Measurements from ENCODE around the gene FYCO1. TPM values are rescaled to one million over a fixed set of nuclear protein-coding genes. Genes with fewer than 3 reads are reported as not detected.

FYCO1 gene
- total and polyA plus RNA-seq, 12 donors = 8.8 to 216 (median 143) TPM

DNA sequence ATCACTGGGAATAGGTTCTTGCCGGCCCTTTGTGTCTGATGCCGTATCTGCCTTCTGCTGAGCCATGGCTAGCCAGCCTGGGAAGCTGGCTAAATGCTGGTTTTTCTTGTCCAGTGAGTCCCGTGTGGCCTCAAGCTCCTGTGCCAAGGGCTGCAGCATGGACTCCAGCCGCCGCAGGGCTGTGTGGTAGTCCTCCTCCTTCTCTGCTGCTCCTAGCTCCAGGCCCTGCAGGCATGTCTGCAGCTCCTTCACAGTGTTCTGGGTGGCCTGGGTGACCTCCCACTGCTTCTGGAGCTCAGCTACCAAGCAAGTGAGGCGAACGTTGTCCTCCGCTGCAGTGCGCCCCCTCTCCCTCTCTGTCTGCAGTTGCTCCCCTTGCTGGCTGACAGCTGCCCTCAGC lies 27.5 kb downstream of the FYCO1 start:
- H3K27ac ChIP-seq = peak overlapping the region in 3 of 10 donors; percentile 23 to 47 (median 27)
- H3K27me3 ChIP-seq = no peaks in the 10 kb centered on the region
- no peaks in the 10 kb centered on the region for H3K9me3 ChIP-seq
- TF ChIP-seq, protein P1, sequence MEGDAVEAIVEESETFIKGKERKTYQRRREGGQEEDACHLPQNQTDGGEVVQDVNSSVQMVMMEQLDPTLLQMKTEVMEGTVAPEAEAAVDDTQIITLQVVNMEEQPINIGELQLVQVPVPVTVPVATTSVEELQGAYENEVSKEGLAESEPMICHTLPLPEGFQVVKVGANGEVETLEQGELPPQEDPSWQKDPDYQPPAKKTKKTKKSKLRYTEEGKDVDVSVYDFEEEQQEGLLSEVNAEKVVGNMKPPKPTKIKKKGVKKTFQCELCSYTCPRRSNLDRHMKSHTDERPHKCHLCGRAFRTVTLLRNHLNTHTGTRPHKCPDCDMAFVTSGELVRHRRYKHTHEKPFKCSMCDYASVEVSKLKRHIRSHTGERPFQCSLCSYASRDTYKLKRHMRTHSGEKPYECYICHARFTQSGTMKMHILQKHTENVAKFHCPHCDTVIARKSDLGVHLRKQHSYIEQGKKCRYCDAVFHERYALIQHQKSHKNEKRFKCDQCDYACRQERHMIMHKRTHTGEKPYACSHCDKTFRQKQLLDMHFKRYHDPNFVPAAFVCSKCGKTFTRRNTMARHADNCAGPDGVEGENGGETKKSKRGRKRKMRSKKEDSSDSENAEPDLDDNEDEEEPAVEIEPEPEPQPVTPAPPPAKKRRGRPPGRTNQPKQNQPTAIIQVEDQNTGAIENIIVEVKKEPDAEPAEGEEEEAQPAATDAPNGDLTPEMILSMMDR (IDR thresholded peaks at IDR 0.05) = no peak
- peaks cover 15 to 76% (median 37%) of the 10 kb centered on the region in 9 donors for H3K4me1 ChIP-seq
- no peak for DNase-seq
- WGBS, 2 donors = 66 to 76% methylated on average over 9 of the region's 9 CpGs
- peaks cover 0 to 100% (median 78%) of the 10 kb centered on the region in 9 donors for H3K36me3 ChIP-seq
- intact Hi-C loops (cut with DNase I) = no loop called here
- H3K4me3 ChIP-seq = no peak overlapping the region
- peak in 4 of 8 donors; percentile 22 to 30 (median 25) for ATAC-seq

GRCh38 chr3:45967724-45968123 lies 27.9 kb downstream of the FYCO1 start:
- TF ChIP-seq, protein P1 (IDR thresholded peaks at IDR 0.05) = no peak
- H3K27ac ChIP-seq = peak overlapping the region in 3 of 10 donors; percentile 23 to 47 (median 27)
- H3K9me3 ChIP-seq = no peaks in the 10 kb centered on the region
- H3K4me3 ChIP-seq = no peak overlapping the region
- DNase-seq (no peak), ATAC-seq (peak in 4 of 8 donors; percentile 27 to 49 (median 39))
- H3K27me3 ChIP-seq = no peaks in the 10 kb centered on the region
- H3K36me3 ChIP-seq = peaks cover 0 to 100% (median 78%) of the 10 kb centered on the region in 9 donors
- H3K4me1 ChIP-seq = peaks cover 15 to 72% (median 37%) of the 10 kb centered on the region in 9 donors
- intact Hi-C loops (cut with DNase I) = no loop called here
- WGBS, 2 donors = 54 to 56% methylated on average over 8 of the region's 8 CpGs

GRCh38 chr3:45966950-45967640 lies 28.5 kb downstream of the FYCO1 start:
- peak in 1 of 2 donors; percentile 53 for DNase-seq
- Histone ChIP-seq H3K27ac (peak overlapping the region in 4 of 10 donors; percentile 23 to 68 (median 37)), H3K4me3 (no peak overlapping the region), H3K27me3 (no peaks in the 10 kb centered on the region), H3K9me3 (no peaks in the 10 kb centered on the region), H3K36me3 (peaks cover 0 to 100% (median 78%) of the 10 kb centered on the region in 9 donors), H3K4me1 (peaks cover 15 to 66% (median 37%) of the 10 kb centered on the region in 9 donors)
- 68 to 75% methylated on average over 16 of the region's 16 CpGs for WGBS, 2 donors
- peak in 7 of 8 donors; percentile 3 to 62 (median 40) for ATAC-seq
- intact Hi-C loops (cut with DNase I) = no loop called here
- TF ChIP-seq, protein P1 (IDR thresholded peaks at IDR 0.05) = no peak

DNA sequence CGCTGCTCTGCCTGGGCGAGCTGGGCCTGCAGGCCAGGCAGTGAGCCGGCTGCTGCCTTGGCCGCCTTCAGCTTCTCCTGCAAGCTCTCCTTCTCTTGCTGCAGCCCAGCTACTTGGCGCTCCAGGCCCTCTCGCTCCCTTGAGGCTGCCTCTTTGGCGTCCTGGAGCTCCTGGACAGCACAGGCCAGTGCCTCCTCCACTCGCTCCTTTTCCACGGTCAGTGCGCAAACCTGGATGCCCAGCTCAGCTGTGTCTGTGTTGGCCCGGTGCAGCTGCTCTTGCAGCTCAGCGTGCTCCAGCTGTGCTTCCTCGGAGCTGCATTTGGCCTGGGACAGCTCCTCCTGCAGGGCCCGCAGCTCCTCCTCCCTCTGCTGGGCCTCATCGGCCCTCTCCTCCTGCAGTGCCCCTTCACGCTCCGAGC lies 29.2 kb downstream of the FYCO1 start:
- peak overlapping the region in 3 of 10 donors; percentile 24 to 68 (median 27) for H3K27ac ChIP-seq

More for the DNA sequence above, 29.2 kb downstream of the FYCO1 start:
- no peak overlapping the region for H3K4me3 ChIP-seq
- H3K9me3 ChIP-seq = no peaks in the 10 kb centered on the region
- no peaks in the 10 kb centered on the region for H3K27me3 ChIP-seq
- H3K4me1 ChIP-seq = peaks cover 15 to 58% (median 37%) of the 10 kb centered on the region in 9 donors
- 63 to 70% methylated on average over 17 of the region's 17 CpGs for WGBS, 2 donors
- intact Hi-C loops (cut with DNase I) = no loop called here
- peaks cover 0 to 100% (median 83%) of the 10 kb centered on the region in 9 donors for H3K36me3 ChIP-seq
- DNase-seq = peak in 1 of 2 donors; percentile 42
- ATAC-seq = peak; percentile 32 to 63 (median 40)
- TF ChIP-seq, protein P1 (IDR thresholded peaks at IDR 0.05) = peak in 1 of 9 donors; percentile 11
